Measurements from ENCODE around the gene SARM1.
"Not testable (repeated sequence)": the region's sequence is repeated elsewhere in the genome, so short reads cannot be mapped to it uniquely, and the experiment has no call there.

Gene SARM1

GRCh38 chr17:28338056-28338768, 33.3 kb upstream of the SARM1 start:
- no peak overlapping the region for H3K23ac ChIP-seq (ENCODE audit: low read length in 2 of 2)
- peaks cover 41 to 44% of the 10 kb centered on the region in 2 experiments for H3K36me3 ChIP-seq (ENCODE audit: control insufficient read depth in 1 of 2, insufficient read depth in 2 of 2, low read depth in 1 of 2, low read length in 2 of 2)
- DNase-seq: peak; percentile 95
- H4K91ac ChIP-seq (ENCODE audit: low read length): peak overlapping the region; percentile 47
- H3K4me2 ChIP-seq (ENCODE audit: low read length, poor library complexity, severe bottlenecking): no peak overlapping the region
- no peaks in the 10 kb centered on the region for H3K9me3 ChIP-seq (ENCODE audit: control insufficient read depth, low read length)
- no peaks in the 10 kb centered on the region for H3K27me3 ChIP-seq (ENCODE audit: control insufficient read depth in 1 of 2, insufficient read depth in 1 of 2, low read length in 2 of 2)
- H4K8ac ChIP-seq (ENCODE audit: low read length): peak overlapping the region; percentile 84
- peak overlapping the region in 1 of 2 experiments; percentile 68 for H3K4ac ChIP-seq (ENCODE audit: low read depth in 1 of 2, low read length in 2 of 2)
- peak overlapping the region; percentile 41 for H3K27ac ChIP-seq (ENCODE audit: low read length, poor library complexity, severe bottlenecking)
- peaks cover 46% of the 10 kb centered on the region for H3K79me1 ChIP-seq (replicated peaks; ENCODE audit: low read length, poor library complexity, severe bottlenecking)
- peaks cover 24% of the 10 kb centered on the region for H3K4me1 ChIP-seq (ENCODE audit: control insufficient read depth, insufficient read depth, low read depth, low read length)
- H3K18ac ChIP-seq (ENCODE audit: low read depth in 1 of 2, low read length in 2 of 2): peak overlapping the region in 1 of 2 experiments; percentile 37
- no peak overlapping the region for H3K14ac ChIP-seq (ENCODE audit: low read length in 2 of 2)
- H2BK120ac ChIP-seq (ENCODE audit: low read depth, low read length): peak overlapping the region; percentile 15
- H3K4me3 ChIP-seq (ENCODE audit: insufficient read depth in 1 of 2, low read depth in 1 of 2, low read length in 2 of 2): no peak overlapping the region
- peak overlapping the region; percentile 41 for H2AK5ac ChIP-seq (ENCODE audit: low read length, severe bottlenecking)
- no peak overlapping the region for H2AFZ ChIP-seq (ENCODE audit: low read depth, low read length)
- H3K9ac ChIP-seq (ENCODE audit: low read length): peak overlapping the region; percentile 33
- peak overlapping the region in 1 of 2 experiments; percentile 15 for H2BK12ac ChIP-seq (ENCODE audit: low read length in 2 of 2)
- WGBS: 36% methylated on average over 5 of the region's 5 CpGs
- no peak overlapping the region for H2BK5ac ChIP-seq (ENCODE audit: low read depth, low read length, poor library complexity, severe bottlenecking)
- no peak overlapping the region for H2BK15ac ChIP-seq (ENCODE audit: low read depth, poor library complexity, severe bottlenecking)

- not testable (repeated sequence) for H3K14ac ChIP-seq (ENCODE audit: low read length in 2 of 2); DNase-seq; H3K4me3 ChIP-seq (ENCODE audit: insufficient read depth in 1 of 2, low read depth in 1 of 2, low read length in 2 of 2); H3K23ac ChIP-seq (ENCODE audit: low read length in 2 of 2); H3K9me3 ChIP-seq (ENCODE audit: control insufficient read depth, low read length); H3K4me2 ChIP-seq (ENCODE audit: low read length, poor library complexity, severe bottlenecking); H2AFZ ChIP-seq (ENCODE audit: low read depth, low read length); H2BK120ac ChIP-seq (ENCODE audit: low read depth, low read length); H2BK5ac ChIP-seq (ENCODE audit: low read depth, low read length, poor library complexity, severe bottlenecking); H3K27me3 ChIP-seq (ENCODE audit: control insufficient read depth in 1 of 2, insufficient read depth in 1 of 2, low read length in 2 of 2)
- Histone ChIP-seq H3K36me3 (ENCODE audit: control insufficient read depth in 1 of 2, insufficient read depth in 2 of 2, low read depth in 1 of 2, low read length in 2 of 2) (peaks cover 47 to 50% of the 10 kb centered on the region in 2 experiments), H3K4me1 (ENCODE audit: control insufficient read depth, insufficient read depth, low read depth, low read length) (peaks cover 21% of the 10 kb centered on the region), H2BK15ac (ENCODE audit: low read depth, poor library complexity, severe bottlenecking) (peak overlapping the region; percentile 34), H4K91ac (ENCODE audit: low read length) (peak overlapping the region; percentile 58), H3K18ac (ENCODE audit: low read depth in 1 of 2, low read length in 2 of 2) (peak overlapping the region in 1 of 2 experiments; percentile 37), H2AK5ac (ENCODE audit: low read length, severe bottlenecking) (peak overlapping the region; percentile 41), H3K27ac (ENCODE audit: low read length, poor library complexity, severe bottlenecking) (peak overlapping the region; percentile 21), H3K79me1 (replicated peaks; ENCODE audit: low read length, poor library complexity, severe bottlenecking) (peaks cover 46% of the 10 kb centered on the region), H4K8ac (ENCODE audit: low read length) (peak overlapping the region; percentile 84), H3K9ac (ENCODE audit: low read length) (peak overlapping the region; percentile 33), H2BK12ac (ENCODE audit: low read length in 2 of 2) (peak overlapping the region; percentile 19 to 30), H3K4ac (ENCODE audit: low read depth in 1 of 2, low read length in 2 of 2) (peak overlapping the region; percentile 15 to 68)
- WGBS: 95% methylated on average over 4 of the region's 8 CpGs
These were observed 32.7 kb upstream of the SARM1 start for GRCh38 chr17:28338769-28339212.

- Histone ChIP-seq H4K8ac (ENCODE audit: low read length) (peak overlapping the region; percentile 40), H2BK12ac (ENCODE audit: low read length in 2 of 2) (no peak overlapping the region), H4K91ac (ENCODE audit: low read length) (no peak overlapping the region), H3K18ac (ENCODE audit: low read depth in 1 of 2, low read length in 2 of 2) (no peak overlapping the region), H2BK15ac (ENCODE audit: low read depth, poor library complexity, severe bottlenecking) (no peak overlapping the region), H2BK5ac (ENCODE audit: low read depth, low read length, poor library complexity, severe bottlenecking) (no peak overlapping the region), H3K14ac (ENCODE audit: low read length in 2 of 2) (no peak overlapping the region), H2AFZ (ENCODE audit: low read depth, low read length) (no peak overlapping the region), H3K23ac (ENCODE audit: low read length in 2 of 2) (no peak overlapping the region), H3K27ac (ENCODE audit: low read length, poor library complexity, severe bottlenecking) (no peak overlapping the region), H3K27me3 (ENCODE audit: control insufficient read depth in 1 of 2, insufficient read depth in 1 of 2, low read length in 2 of 2) (no peaks in the 10 kb centered on the region), H3K79me1 (replicated peaks; ENCODE audit: low read length, poor library complexity, severe bottlenecking) (peaks cover 43% of the 10 kb centered on the region), H3K9ac (ENCODE audit: low read length) (no peak overlapping the region), H3K9me3 (ENCODE audit: control insufficient read depth, low read length) (no peaks in the 10 kb centered on the region), H3K36me3 (ENCODE audit: control insufficient read depth in 1 of 2, insufficient read depth in 2 of 2, low read depth in 1 of 2, low read length in 2 of 2) (peaks cover 54 to 56% of the 10 kb centered on the region in 2 experiments), H3K4me2 (ENCODE audit: low read length, poor library complexity, severe bottlenecking) (no peak overlapping the region), H3K4me3 (ENCODE audit: insufficient read depth in 1 of 2, low read depth in 1 of 2, low read length in 2 of 2) (no peak overlapping the region), H3K4me1 (ENCODE audit: control insufficient read depth, insufficient read depth, low read depth, low read length) (peaks cover 15% of the 10 kb centered on the region), H3K4ac (ENCODE audit: low read depth in 1 of 2, low read length in 2 of 2) (no peak overlapping the region), H2AK5ac (ENCODE audit: low read length, severe bottlenecking) (no peak overlapping the region), H2BK120ac (ENCODE audit: low read depth, low read length) (no peak overlapping the region)
- 96% methylated on average over 15 of the region's 15 CpGs for WGBS
- DNase-seq: no peak
These were observed 32.1 kb upstream of the SARM1 start for GRCh38 chr17:28339431-28339830.

- no peak overlapping the region for H2BK15ac ChIP-seq (ENCODE audit: low read depth, poor library complexity, severe bottlenecking)
- H4K8ac ChIP-seq (ENCODE audit: low read length): no peak overlapping the region
- H3K4me2 ChIP-seq (ENCODE audit: low read length, poor library complexity, severe bottlenecking): no peak overlapping the region
- peaks cover 63 to 64% of the 10 kb centered on the region in 2 experiments for H3K36me3 ChIP-seq (ENCODE audit: control insufficient read depth in 1 of 2, insufficient read depth in 2 of 2, low read depth in 1 of 2, low read length in 2 of 2)
- no peak overlapping the region for H3K9ac ChIP-seq (ENCODE audit: low read length)
- WGBS: 93% methylated on average over 6 of the region's 6 CpGs
- no peaks in the 10 kb centered on the region for H3K9me3 ChIP-seq (ENCODE audit: control insufficient read depth, low read length)
- no peak overlapping the region for H2AFZ ChIP-seq (ENCODE audit: low read depth, low read length)
- H3K14ac ChIP-seq (ENCODE audit: low read length in 2 of 2): no peak overlapping the region
- no peak overlapping the region for H2BK5ac ChIP-seq (ENCODE audit: low read depth, low read length, poor library complexity, severe bottlenecking)
- H4K91ac ChIP-seq (ENCODE audit: low read length): no peak overlapping the region
- H3K4me3 ChIP-seq (ENCODE audit: insufficient read depth in 1 of 2, low read depth in 1 of 2, low read length in 2 of 2): no peak overlapping the region
- no peak overlapping the region for H2AK5ac ChIP-seq (ENCODE audit: low read length, severe bottlenecking)
- no peak for DNase-seq
- H3K4ac ChIP-seq (ENCODE audit: low read depth in 1 of 2, low read length in 2 of 2): no peak overlapping the region
- H2BK12ac ChIP-seq (ENCODE audit: low read length in 2 of 2): no peak overlapping the region
- H3K27me3 ChIP-seq (ENCODE audit: control insufficient read depth in 1 of 2, insufficient read depth in 1 of 2, low read length in 2 of 2): no peaks in the 10 kb centered on the region
- no peak overlapping the region for H3K23ac ChIP-seq (ENCODE audit: low read length in 2 of 2)
- peaks cover 38% of the 10 kb centered on the region for H3K79me1 ChIP-seq (replicated peaks; ENCODE audit: low read length, poor library complexity, severe bottlenecking)
- no peak overlapping the region for H2BK120ac ChIP-seq (ENCODE audit: low read depth, low read length)
- peaks cover 14% of the 10 kb centered on the region for H3K4me1 ChIP-seq (ENCODE audit: control insufficient read depth, insufficient read depth, low read depth, low read length)
- H3K18ac ChIP-seq (ENCODE audit: low read depth in 1 of 2, low read length in 2 of 2): no peak overlapping the region
- no peak overlapping the region for H3K27ac ChIP-seq (ENCODE audit: low read length, poor library complexity, severe bottlenecking)
These were observed 31.1 kb upstream of the SARM1 start for GRCh38 chr17:28340374-28340773.
